Measurements from ENCODE around the gene AQP9. TPM values are rescaled to one million over a fixed set of nuclear protein-coding genes. Genes with fewer than 3 reads are reported as not detected.

The AQP9 gene
- total and polyA plus RNA-seq, 8 donors = 0.30 to 6.0 (median 1.5) TPM; not detected in 1

- no peaks in the 10 kb centered on the region for H3K36me3 ChIP-seq
- no peaks in the 10 kb centered on the region for H3K27me3 ChIP-seq
- no peaks in the 10 kb centered on the region for H3K9me3 ChIP-seq
- H3K4me1 ChIP-seq = no peaks in the 10 kb centered on the region
- intact Hi-C loops (cut with DNase I; ENCODE audit: low total_unique reads) = no loop called here
- no peak overlapping the region for H3K4me3 ChIP-seq
- no peak for DNase-seq
- no peak overlapping the region for H3K27ac ChIP-seq
- TF ChIP-seq POLR2AphosphoS5 (IDR thresholded peaks at IDR 0.05) (no peak), POLR2A (IDR thresholded peaks at IDR 0.05) (no peak), CTCF (IDR thresholded peaks at IDR 0.05) (no peak)
- WGBS, 5 donors = 92 to 99% (median 95%) methylated on average over 2 of the region's 2 CpGs
Measured at GRCh38 chr15:58154769-58155168, 16.6 kb downstream of the AQP9 start.

GRCh38 chr15:58159827-58160386 is 21.7 kb downstream of the AQP9 start:
- TF ChIP-seq POLR2A (IDR thresholded peaks at IDR 0.05) = no peak
- Histone ChIP-seq H3K27me3 (peaks cover 0 to 14% (median 0%) of the 10 kb centered on the region in 3 donors), H3K9me3 (no peaks in the 10 kb centered on the region), H3K27ac (no peak overlapping the region), H3K36me3 (no peaks in the 10 kb centered on the region), H3K4me1 (no peaks in the 10 kb centered on the region), H3K4me3 (no peak overlapping the region)
- DNase-seq = no peak
- 58 to 70% (median 61%) methylated on average over 6 of the region's 6 CpGs for WGBS, 5 donors
- intact Hi-C loops (cut with DNase I; ENCODE audit: low total_unique reads) = no loop called here

GRCh38 chr15:58161436-58161930 is 23.3 kb downstream of the AQP9 start:
- Histone ChIP-seq H3K4me1 (no peaks in the 10 kb centered on the region), H3K36me3 (no peaks in the 10 kb centered on the region), H3K27me3 (peaks cover 0 to 14% (median 0%) of the 10 kb centered on the region in 3 donors), H3K27ac (no peak overlapping the region), H3K4me3 (no peak overlapping the region), H3K9me3 (no peaks in the 10 kb centered on the region)
- no peak for TF ChIP-seq POLR2AphosphoS5 (IDR thresholded peaks at IDR 0.05)
- no peak for TF ChIP-seq POLR2A (IDR thresholded peaks at IDR 0.05)
- no peak for TF ChIP-seq EP300 (IDR thresholded peaks at IDR 0.05)
- no peak for TF ChIP-seq CTCF (IDR thresholded peaks at IDR 0.05)
- WGBS, 5 donors = 29 to 94% (median 79%) methylated on average over 1 of the region's 1 CpG
- DNase-seq = no peak
- intact Hi-C loops (cut with DNase I; ENCODE audit: low total_unique reads) = no loop called here

- intact Hi-C loops (cut with DNase I; ENCODE audit: low total_unique reads) = no loop called here
- Histone ChIP-seq H3K27ac (no peak overlapping the region), H3K9me3 (no peaks in the 10 kb centered on the region), H3K27me3 (peaks cover 0 to 23% (median 0%) of the 10 kb centered on the region in 3 donors), H3K4me3 (no peak overlapping the region), H3K36me3 (no peaks in the 10 kb centered on the region), H3K4me1 (no peaks in the 10 kb centered on the region)
- TF ChIP-seq POLR2AphosphoS5 (IDR thresholded peaks at IDR 0.05) (no peak), POLR2A (IDR thresholded peaks at IDR 0.05) (no peak), CTCF (IDR thresholded peaks at IDR 0.05) (no peak), EP300 (IDR thresholded peaks at IDR 0.05) (no peak)
- no peak for DNase-seq
- 72 to 78% (median 75%) methylated on average over 4 of the region's 4 CpGs for WGBS, 5 donors
Measured at GRCh38 chr15:58163985-58164384, 25.8 kb downstream of the AQP9 start.

- WGBS, 5 donors = 71 to 93% (median 82%) methylated on average over 1 of the region's 1 CpG
Measured at GRCh38 chr15:58164926-58165325, 26.7 kb downstream of the AQP9 start.

More at GRCh38 chr15:58164926-58165325, 26.7 kb downstream of the AQP9 start:
- no peaks in the 10 kb centered on the region for H3K36me3 ChIP-seq
- H3K27me3 ChIP-seq = peaks cover 0 to 23% (median 0%) of the 10 kb centered on the region in 3 donors
- no peaks in the 10 kb centered on the region for H3K9me3 ChIP-seq
- H3K4me1 ChIP-seq = no peaks in the 10 kb centered on the region
- no peak overlapping the region for H3K27ac ChIP-seq
- TF ChIP-seq POLR2AphosphoS5 (IDR thresholded peaks at IDR 0.05) (no peak), EP300 (IDR thresholded peaks at IDR 0.05) (no peak), CTCF (IDR thresholded peaks at IDR 0.05) (no peak), POLR2A (IDR thresholded peaks at IDR 0.05) (no peak)
- no peak overlapping the region for H3K4me3 ChIP-seq
- DNase-seq = no peak
- intact Hi-C loops (cut with DNase I; ENCODE audit: low total_unique reads) = no loop called here

Data from stomach (tissue), 9 donors.